Amniotic epithelial cell (primary cell): Measurements from ENCODE around the gene GSS.

Source experiments
- DNase-seq: peaks from one replicate; pipeline ENCODE4 v3.0.0-alpha.2; 2010; ENCODE audit warnings: low read depth

Gene GSS

GRCh38 chr20:34993941-34994508 lies 38.4 kb upstream of the GSS start:
- no peak for DNase-seq

GRCh38 chr20:34992751-34993417 lies 37.3 kb upstream of the GSS start:
- no peak for DNase-seq

GRCh38 chr20:34990661-34991214 lies 35.1 kb upstream of the GSS start:
- DNase-seq = no peak

- no peak for DNase-seq
These were observed 34.6 kb upstream of the GSS start for GRCh38 chr20:34990231-34990630.

GRCh38 chr20:34989670-34990069 lies 34.1 kb upstream of the GSS start:
- no peak for DNase-seq

- no peak for DNase-seq
These were observed 33.5 kb upstream of the GSS start for GRCh38 chr20:34989118-34989517.

- DNase-seq = peak; percentile 9
These were observed 32.6 kb upstream of the GSS start for GRCh38 chr20:34988191-34988540.

GRCh38 chr20:34987288-34988190 lies 31.9 kb upstream of the GSS start:
- DNase-seq = no peak

GRCh38 chr20:34986311-34987287 lies 31.0 kb upstream of the GSS start:
- DNase-seq = no peak

- DNase-seq = no peak
These were observed 30.1 kb upstream of the GSS start for GRCh38 chr20:34985461-34986310.

GRCh38 chr20:34984756-34985261 lies 29.2 kb upstream of the GSS start:
- no peak for DNase-seq

- no peak for DNase-seq
These were observed 28.6 kb upstream of the GSS start for GRCh38 chr20:34983995-34984735.

- no peak for DNase-seq
These were observed 27.6 kb upstream of the GSS start for GRCh38 chr20:34983089-34983820.

- no peak for DNase-seq
These were observed 26.9 kb upstream of the GSS start for GRCh38 chr20:34982270-34983088.

- no peak for DNase-seq
These were observed 25.1 kb upstream of the GSS start for GRCh38 chr20:34980543-34981233.

GRCh38 chr20:34979366-34980153 lies 24.0 kb upstream of the GSS start:
- no peak for DNase-seq
